HG02759 (cell line): ENCODE results near the gene LGALS4.
A peak's percentile ranks its signal among the peaks of the same experiment; 100 is the strongest.
"Not testable (repeated sequence)": the region's sequence is repeated elsewhere in the genome, so short reads cannot be mapped to it uniquely, and the experiment has no call there.

Experiments
- ATAC-seq: cut with Tn5 transposase; IDR thresholded peaks from one replicate; pipeline ENCODE4 v1.9.1; 2021; ENCODE audit warnings: mild to moderate bottlenecking, moderate library complexity; ENCODE audit not compliant: unreplicated experiment

LGALS4 gene

GRCh38 chr19:38773469-38774177 is 39.1 kb downstream of the LGALS4 start, which contains the start of gene LGALS7:
LGALS7 (minus strand) TSS chr19:38773517; CDS start chr19:38773492, 25 bp downstream.
- ATAC-seq, result no peak

GRCh38 chr19:38771569-38771968 is 41.2 kb downstream of the LGALS4 start:
- not testable (repeated sequence) for ATAC-seq

- ATAC-seq, result peak; percentile 65
Observed at GRCh38 chr19:38770949-38771275, 41.8 kb downstream of the LGALS4 start.

- peak; percentile 11 for ATAC-seq
Observed at GRCh38 chr19:38770228-38770948, 42.4 kb downstream of the LGALS4 start.

DNA sequence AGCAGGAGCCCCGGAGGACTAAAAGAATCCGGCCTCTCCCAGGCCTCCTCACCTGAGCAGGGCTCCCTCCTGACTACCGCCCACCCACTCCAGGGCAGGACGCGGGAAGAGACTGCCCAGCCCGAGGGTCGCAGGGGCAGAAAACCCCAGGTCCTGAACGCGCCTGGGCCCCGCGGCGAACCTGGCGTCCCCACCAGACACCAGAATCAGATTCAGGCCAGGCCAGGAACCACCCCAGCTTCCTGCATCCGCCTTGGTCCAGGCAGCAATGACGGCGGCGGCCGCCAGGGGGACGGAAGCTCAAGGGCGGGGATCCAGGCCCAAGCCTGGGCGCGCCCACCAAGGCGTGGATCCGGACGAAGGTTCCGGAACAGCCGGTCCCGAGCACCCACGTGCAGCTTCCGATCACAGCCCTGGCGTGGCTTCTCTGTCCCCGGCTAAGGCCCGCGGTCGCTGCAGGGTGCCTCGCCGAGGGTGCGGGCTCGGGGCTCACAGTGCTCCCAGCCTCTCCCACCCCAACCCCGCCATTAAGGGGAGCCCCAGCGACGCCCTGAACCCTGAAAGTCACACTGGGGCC is 43.0 kb downstream of the LGALS4 start:
- ATAC-seq, result peak; percentile 78

DNA sequence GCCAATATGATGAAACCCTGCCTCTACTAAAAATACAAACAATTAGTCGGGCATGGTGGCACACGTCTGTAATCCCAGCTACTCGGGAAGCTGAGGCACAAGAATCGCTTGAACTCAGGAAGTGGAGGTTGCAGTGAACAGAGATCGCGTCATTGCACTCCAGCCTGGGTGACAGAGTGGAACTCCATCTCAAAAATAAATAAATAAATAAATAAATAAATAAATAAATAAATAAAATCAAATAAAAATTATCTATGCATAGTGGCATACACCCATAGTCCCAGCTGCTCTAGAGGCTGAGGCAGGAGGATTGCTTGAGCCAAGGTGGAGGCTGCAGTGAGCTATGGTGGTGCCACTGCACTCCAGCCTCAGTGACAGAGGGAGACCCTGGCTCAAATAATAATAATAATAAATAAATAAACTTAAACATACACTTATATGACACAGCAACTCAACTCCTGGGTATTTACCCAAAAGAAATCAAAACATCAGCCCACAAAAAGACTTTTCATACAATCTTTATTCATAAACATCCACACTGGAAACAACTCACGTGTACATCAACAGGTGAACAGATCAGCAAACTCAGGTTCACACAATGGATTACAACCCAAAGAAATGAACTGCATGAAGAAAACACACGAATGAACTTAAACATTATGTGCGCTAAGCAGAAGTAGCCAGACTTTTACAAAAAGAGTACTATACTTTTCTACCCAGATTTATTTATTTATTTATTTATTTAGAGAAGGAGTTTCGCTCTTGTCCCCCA is 46.3 kb downstream of the LGALS4 start:
- no peak for ATAC-seq

GRCh38 chr19:38765214-38765613 is 47.5 kb downstream of the LGALS4 start:
- no peak for ATAC-seq

DNA sequence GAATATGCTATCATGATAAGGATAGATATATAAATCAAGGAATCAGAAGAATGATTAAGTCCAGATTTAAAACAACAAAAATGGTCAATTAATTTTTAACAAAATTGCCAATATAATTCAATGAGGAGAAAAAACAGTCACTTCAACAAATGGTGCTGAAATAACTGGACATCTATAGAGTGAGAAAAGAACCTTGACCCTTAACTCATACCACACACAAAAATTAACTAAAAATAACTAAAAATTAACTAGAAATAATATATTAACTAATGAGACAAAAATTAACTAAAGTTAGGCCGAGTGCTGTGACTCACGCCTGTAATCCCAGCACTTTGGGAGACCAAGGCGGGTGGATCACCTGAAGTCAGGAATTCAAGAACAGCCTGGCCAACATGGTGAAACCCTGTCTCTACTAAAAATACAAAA is 48.9 kb downstream of the LGALS4 start:
- no peak for ATAC-seq

DNA sequence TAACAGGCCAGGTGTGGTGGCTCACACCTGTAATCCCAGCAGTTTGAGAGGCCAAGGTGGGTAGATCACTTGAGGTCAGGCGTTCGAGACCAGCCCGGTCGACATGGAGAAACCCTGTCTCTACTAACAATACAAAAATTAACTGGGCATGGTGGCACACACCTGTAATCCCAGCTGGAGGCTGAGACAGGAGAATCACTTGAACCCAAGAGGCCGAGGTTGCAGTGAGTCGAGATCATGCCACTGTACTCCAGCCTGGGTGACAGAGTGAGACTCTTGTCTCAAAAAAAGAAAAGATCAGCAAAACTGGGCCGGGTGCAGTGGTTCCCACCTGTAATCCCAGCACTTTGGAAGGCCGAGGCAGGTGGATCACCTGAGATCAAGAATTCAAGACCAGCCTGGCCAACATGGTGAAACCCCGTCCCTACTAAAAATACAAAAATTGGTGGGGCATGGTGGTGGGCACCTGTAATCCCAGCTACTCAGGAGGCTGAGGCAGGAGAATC is 50.8 kb downstream of the LGALS4 start:
- not testable (repeated sequence) for ATAC-seq

DNA sequence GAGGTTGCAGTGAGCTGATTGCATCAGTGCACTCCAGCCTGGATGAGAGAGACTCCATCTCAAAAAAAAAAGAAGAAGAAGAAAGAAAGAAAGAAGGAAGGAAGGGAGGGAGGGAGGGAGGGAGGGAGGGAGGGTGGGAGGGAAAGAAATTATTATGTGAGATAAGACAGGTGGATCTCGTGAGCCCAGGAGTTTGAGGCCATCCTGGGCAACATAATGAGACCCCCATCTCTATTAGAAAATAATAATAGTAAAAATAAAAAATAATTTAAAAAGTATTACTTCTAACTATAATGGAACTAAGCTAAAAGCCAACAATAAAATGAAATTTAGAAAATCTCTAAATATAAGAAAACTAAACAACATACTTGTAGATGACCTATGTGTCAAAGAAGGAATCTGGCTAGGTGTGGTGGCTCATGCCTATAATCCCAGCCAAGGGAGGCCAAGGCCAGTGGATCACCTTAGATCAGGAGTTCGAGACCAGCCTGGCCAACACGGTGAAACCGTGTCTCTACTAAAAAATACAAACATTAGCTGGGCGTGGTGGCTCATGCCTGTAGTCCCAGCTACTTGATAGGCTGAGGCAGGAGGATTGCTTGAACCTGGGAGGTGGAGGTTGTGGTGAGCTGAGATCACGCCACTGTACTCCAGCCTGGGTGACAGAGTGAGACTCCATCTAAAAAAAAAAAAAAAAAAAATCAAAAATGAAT is 51.8 kb downstream of the LGALS4 start:
- ATAC-seq, result not testable (repeated sequence)

DNA sequence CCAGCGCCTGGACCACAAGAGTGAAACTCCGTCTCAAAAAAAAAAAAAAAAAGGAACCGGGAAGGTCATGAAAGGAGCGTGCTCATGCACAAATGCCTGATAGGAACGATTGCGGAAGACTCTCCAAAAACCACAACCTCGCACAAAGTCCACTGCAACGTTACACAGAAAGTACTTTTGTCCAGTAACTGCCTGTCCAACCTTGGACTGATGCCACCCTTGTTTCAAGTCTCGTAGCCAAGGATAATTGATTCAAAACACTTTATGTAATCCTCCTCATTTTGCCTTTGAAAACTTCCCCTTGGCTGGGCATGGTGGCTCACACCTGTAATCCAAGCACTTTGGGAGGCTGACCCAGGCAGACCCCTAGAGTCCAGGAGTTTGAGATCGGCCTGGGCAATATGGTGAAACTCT is 53.1 kb downstream of the LGALS4 start:
- ATAC-seq, result no peak

- not testable (repeated sequence) for ATAC-seq
Observed at GRCh38 chr19:38754196-38754595, 58.5 kb downstream of the LGALS4 start.

DNA sequence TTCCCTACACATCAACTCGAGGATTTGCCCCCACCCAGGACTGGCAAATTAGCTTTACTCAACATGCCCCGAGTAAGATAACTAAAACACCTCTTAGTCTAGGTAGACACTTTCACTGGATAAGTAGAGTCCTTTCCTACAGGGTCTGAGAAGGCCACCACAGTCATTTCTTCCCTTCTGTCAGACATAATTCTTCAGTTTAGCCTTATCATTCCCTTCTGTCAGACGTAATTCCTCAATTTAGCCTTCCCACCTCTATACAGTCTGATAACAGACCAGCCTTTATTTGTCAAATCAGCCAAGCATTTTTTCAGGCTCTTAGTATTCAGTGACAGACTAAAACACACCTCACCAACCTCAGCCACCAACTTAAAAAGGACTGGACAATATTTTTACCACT is 59.0 kb downstream of the LGALS4 start:
- not testable (repeated sequence) for ATAC-seq
